Gastrocnemius medialis (tissue), 4 donors: Measurements from ENCODE around the gene COG1. TPM values are rescaled to one million over a fixed set of nuclear protein-coding genes. Genes with fewer than 3 reads are reported as not detected.

Experiments used
- ATAC-seq, 2 donors: fragments of 150-250 bp; one replicate each; pipeline ENCODE4 v1.9.1; 2016
- DNase-seq, 2 donors: peaks; one replicate each; pipeline ENCODE4 v3.0.0-alpha.2; 2019
- H3K27ac ChIP-seq, 4 donors: fragments of 200-600 bp; sonication (generic); 1 replicate in 1 of 4; 2 replicates in 3 of 4; pipeline ENCODE4 v1.5.1; 2016 to 2018; ENCODE audit warnings: mild to moderate bottlenecking in 2 of 4, moderate library complexity in 1 of 4
- H3K27me3 ChIP-seq, 3 donors: fragments of 200-600 bp; sonication (generic) in 2 of 3; 1 replicate in 1 of 3; 2 replicates in 2 of 3; pipeline versions ENCODE4 v1.5.1 to v1.6.0; 2016 to 2019; ENCODE audit warnings: mild to moderate bottlenecking in 1 of 3, moderate library complexity in 1 of 3
- H3K36me3 ChIP-seq, 2 donors: fragments of 200-600 bp; sonication (generic) in 1 of 2; one replicate each; pipeline ENCODE4 v1.5.1; 2017 to 2018
- H3K4me1 ChIP-seq, 2 donors: fragments of 200-600 bp; sonication (generic) in 1 of 2; one replicate each; pipeline ENCODE4 v1.5.1; 2016 to 2017; ENCODE audit warnings: mild to moderate bottlenecking in 2 of 2
- H3K4me3 ChIP-seq, 4 donors: fragments of 200-600 bp; sonication (generic) in 3 of 4; 1 replicate in 1 of 4; 2 replicates in 3 of 4; pipeline ENCODE4 v1.5.1; 2016 to 2019; ENCODE audit warnings: mild to moderate bottlenecking in 2 of 4
- H3K9me3 ChIP-seq, 3 donors: fragments of 200-600 bp; sonication (generic) in 2 of 3; 1 replicate in 1 of 3; 2 replicates in 2 of 3; pipeline ENCODE4 v1.5.1; 2016 to 2019
- CTCF ChIP-seq, 5 experiments: fragments of 450-650 bp in 3 of 5; fragments of 200-600 bp in 2 of 5; sonication (generic) in 2 of 5; IDR thresholded peaks in 4 of 5; conservative IDR thresholded peaks in 1 of 5; 1 replicate in 4 of 5; 2 replicates in 1 of 5; pipeline ENCODE4 v1.5.1; 2016 to 2019; ENCODE audit warnings: antibody characterized with exemption in 5 of 5, mild to moderate bottlenecking in 3 of 5, moderate library complexity in 3 of 5
- POLR2A ChIP-seq, 2 donors: fragments of 450-650 bp; IDR thresholded peaks; one replicate each; pipeline ENCODE4 v1.6.1; 2017; ENCODE audit warnings: antibody characterized with exemption in 2 of 2, mild to moderate bottlenecking in 2 of 2, moderate library complexity in 2 of 2
- in situ Hi-C, 4 donors: fragments of 200-750 bp; cut with MboI; loops; one replicate each; pipeline versions ENCODE4 v1.15.0 to v1.8.0; 2017; ENCODE audit warnings: low sequenced_read_pairs in 4 of 4
- intact Hi-C: fragments of 100-400 bp; cut with DNase I; formaldehyde crosslinking; loops from one replicate; pipeline ENCODE4 v1.15.1; 2023; ENCODE audit warnings: low total_unique reads
- total RNA-seq, 4 donors: library from RNA; depleted of rRNA; stranded (reverse); fragments of >200 nt; gene quantifications; one replicate each; pipeline versions ENCODE4 v1.1.0 to v1.2.3, GENCODE V29; 2016

The COG1 gene
- total RNA-seq, 4 donors from 2014 or later = 21.2 to 34.7 (median 26.7) TPM

DNA sequence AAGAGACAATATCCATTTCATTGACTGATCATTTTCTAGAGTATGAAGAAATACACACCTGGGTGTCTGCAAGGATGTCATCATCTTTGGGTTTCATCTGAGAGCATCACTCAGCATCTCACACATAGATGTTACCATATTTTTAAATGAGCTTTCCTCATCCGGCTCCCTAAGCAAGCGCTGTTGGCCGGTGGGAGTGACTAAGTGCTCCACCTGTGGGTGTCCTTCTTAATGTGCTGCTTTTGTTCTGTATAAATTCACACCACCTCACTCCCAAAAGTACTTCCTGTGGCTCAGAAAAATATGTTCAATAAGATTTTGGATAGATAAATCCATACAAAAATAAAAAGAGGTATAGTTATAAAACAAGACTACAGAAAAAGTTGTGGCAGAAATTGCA, 20.6 kb upstream of the COG1 start:
- H3K36me3 ChIP-seq = no peaks in the 10 kb centered on the region
- no peak overlapping the region for H3K27ac ChIP-seq
- TF ChIP-seq POLR2A (IDR thresholded peaks at IDR 0.05) = no peak
- no peak for TF ChIP-seq CTCF (IDR thresholded peaks at IDR 0.05 in 4 of 5, conservative IDR thresholded peaks at IDR 0.05 in 1 of 5)
- H3K4me3 ChIP-seq = no peak overlapping the region
- in situ Hi-C loops = loop anchor here (25.0 kb wide), 2 partner anchors 435 to 610 kb away; no protein-coding TSS in a partner anchor
- no peaks in the 10 kb centered on the region for H3K9me3 ChIP-seq
- intact Hi-C loops = loop anchor here (10.0 kb wide), 1 partner anchor 87 kb away; no protein-coding TSS in a partner anchor
- no peak for DNase-seq
- H3K4me1 ChIP-seq = no peaks in the 10 kb centered on the region
- no peak for ATAC-seq
- peaks cover 5 to 10% (median 9%) of the 10 kb centered on the region in 3 donors for H3K27me3 ChIP-seq

- intact Hi-C loops = loop anchor here (10.0 kb wide), 1 partner anchor 89 kb away; no protein-coding TSS in a partner anchor
- H3K4me3 ChIP-seq = no peak overlapping the region
- DNase-seq = no peak
- TF ChIP-seq CTCF (IDR thresholded peaks at IDR 0.05 in 4 of 5, conservative IDR thresholded peaks at IDR 0.05 in 1 of 5) (no peak), POLR2A (IDR thresholded peaks at IDR 0.05) (no peak)
- in situ Hi-C loops = loop anchor here (25.0 kb wide), 2 partner anchors 437 to 612 kb away; no protein-coding TSS in a partner anchor
- H3K4me1 ChIP-seq = no peaks in the 10 kb centered on the region
- no peaks in the 10 kb centered on the region for H3K9me3 ChIP-seq
- no peak for ATAC-seq
- H3K27ac ChIP-seq = no peak overlapping the region
- peaks cover 4 to 5% (median 4%) of the 10 kb centered on the region in 3 donors for H3K27me3 ChIP-seq
- H3K36me3 ChIP-seq = no peaks in the 10 kb centered on the region
Observed at GRCh38 chr17:73174126-73174525, 18.7 kb upstream of the COG1 start.

- H3K9me3 ChIP-seq = no peaks in the 10 kb centered on the region
- intact Hi-C loops (loop anchor here (10.0 kb wide), 1 partner anchor 91 kb away; no protein-coding TSS in a partner anchor), in situ Hi-C loops (no loop called here)
- H3K36me3 ChIP-seq = no peaks in the 10 kb centered on the region
- no peak for DNase-seq
- no peak overlapping the region for H3K27ac ChIP-seq
- peaks cover 4 to 5% (median 4%) of the 10 kb centered on the region in 3 donors for H3K27me3 ChIP-seq
- no peaks in the 10 kb centered on the region for H3K4me1 ChIP-seq
- no peak for ATAC-seq
- no peak overlapping the region for H3K4me3 ChIP-seq
- TF ChIP-seq CTCF (IDR thresholded peaks at IDR 0.05 in 4 of 5, conservative IDR thresholded peaks at IDR 0.05 in 1 of 5) (no peak), POLR2A (IDR thresholded peaks at IDR 0.05) (no peak)
Observed at GRCh38 chr17:73175962-73176565, 16.8 kb upstream of the COG1 start.

DNA sequence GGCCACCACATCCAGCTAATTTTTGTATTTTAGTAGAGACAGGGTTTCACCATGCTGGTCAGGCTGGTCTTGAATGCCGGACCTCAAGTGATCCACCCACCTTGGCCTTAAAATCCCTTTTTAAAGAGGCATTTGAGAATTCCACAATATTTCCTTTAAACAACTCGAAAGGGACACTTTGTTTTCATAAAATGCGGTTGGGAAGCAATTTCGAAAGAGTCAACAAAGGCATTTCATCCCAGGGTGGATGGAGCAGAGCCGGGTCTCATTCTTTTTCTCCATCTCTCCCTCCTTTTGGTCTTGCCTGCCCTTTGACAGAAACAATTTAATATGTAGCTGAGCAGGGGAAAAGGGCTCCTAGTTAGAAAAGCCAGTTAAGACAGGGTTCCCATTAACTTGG, 13.5 kb upstream of the COG1 start:
- in situ Hi-C loops (no loop called here), intact Hi-C loops (loop anchor here (10.0 kb wide), 1 partner anchor 95 kb away; no protein-coding TSS in a partner anchor)
- no peak overlapping the region for H3K4me3 ChIP-seq
- no peak overlapping the region for H3K27ac ChIP-seq
- H3K27me3 ChIP-seq = peaks cover 4 to 5% (median 4%) of the 10 kb centered on the region in 3 donors
- H3K9me3 ChIP-seq = no peaks in the 10 kb centered on the region
- no peaks in the 10 kb centered on the region for H3K36me3 ChIP-seq
- no peak for TF ChIP-seq POLR2A (IDR thresholded peaks at IDR 0.05)
- no peak for TF ChIP-seq CTCF (IDR thresholded peaks at IDR 0.05 in 4 of 5, conservative IDR thresholded peaks at IDR 0.05 in 1 of 5)
- H3K4me1 ChIP-seq = no peaks in the 10 kb centered on the region
- ATAC-seq (no peak), DNase-seq (no peak)
